B cell (primary cell): Measurements from ENCODE around the gene ZNF775. TPM values are rescaled to one million over a fixed set of nuclear protein-coding genes. Genes with fewer than 3 reads are reported as not detected.

ENCODE experiments used
- ATAC-seq: fragments of 200-7000 bp; cut with Tn5 transposase; one replicate; pipeline ENCODE4 v1.10.0; 2021; ENCODE audit warnings: low read depth, mild to moderate bottlenecking, moderate number of reproducible peaks, moderate library complexity
- CTCF ChIA-PET: fragments of 350-600 bp; sonication (Branson Sonifier 250); formaldehyde crosslinking; loops from one replicate; lab custom pipeline; 2021; ENCODE audit warnings: antibody characterized with exemption, inconsistent platforms; lab: Charles Lee
- POLR2A ChIA-PET: fragments of 350-600 bp; sonication (Branson Sonifier 250); formaldehyde crosslinking; loops from one replicate; lab custom pipeline; 2021; ENCODE audit warnings: antibody characterized with exemption; lab: Charles Lee
- DNase-seq: peaks from one replicate; pipeline ENCODE4 v3.0.0; 2013
- H2AFZ ChIP-seq: 2 replicates; pipeline ENCODE4 v1.6.1; 2012; ENCODE audit warnings: mild to moderate bottlenecking, low read depth, low read length; ENCODE audit not compliant: insufficient read depth, poor library complexity, severe bottlenecking
- H3K27ac ChIP-seq, 2 donors: 1 replicate in 1 of 2; 2 replicates in 1 of 2; pipeline ENCODE4 v1.5.1; 2012 to 2013; ENCODE audit warnings: low read length in 2 of 2, mild to moderate bottlenecking in 2 of 2, moderate library complexity in 1 of 2
- H3K27me3 ChIP-seq, 4 experiments: fragments of 200-600 bp in 1 of 4; sonication (generic) in 1 of 4; replicated peaks in 1 of 4; 1 replicate in 2 of 4; 2 replicates in 2 of 4; pipeline versions ENCODE4 v1.6.1 to v1.7.0; 2013 to 2016; ENCODE audit warnings: low read length in 3 of 4, mild to moderate bottlenecking in 2 of 4, mixed read lengths in 1 of 4, moderate library complexity in 1 of 4; ENCODE audit not compliant: insufficient read depth in 4 of 4, control insufficient read depth in 3 of 4; ENCODE audit errors: control extremely low read depth in 1 of 4
- H3K36me3 ChIP-seq, 2 experiments: replicated peaks in 1 of 2; 1 replicate in 1 of 2; 2 replicates in 1 of 2; pipeline versions ENCODE4 v1.6.1 to v1.7.1; 2013; ENCODE audit warnings: low read length in 1 of 2; ENCODE audit not compliant: insufficient read depth in 2 of 2, control insufficient read depth in 1 of 2; ENCODE audit errors: control extremely low read depth in 1 of 2, extremely low read depth in 1 of 2
- H3K4me1 ChIP-seq, 2 donors: fragments of 200-600 bp in 1 of 2; sonication (generic) in 1 of 2; 1 replicate in 1 of 2; 2 replicates in 1 of 2; pipeline versions ENCODE4 v1.5.1 to v1.6.1; 2013 to 2017; ENCODE audit warnings: low read length in 2 of 2; ENCODE audit not compliant: control insufficient read depth in 2 of 2, insufficient read depth in 2 of 2
- H3K4me2 ChIP-seq: replicated peaks from 2 replicates; pipeline ENCODE3; 2012; ENCODE audit warnings: mild to moderate bottlenecking, low read depth, low read length; ENCODE audit not compliant: poor library complexity, severe bottlenecking
- H3K4me3 ChIP-seq, 5 experiments: fragments of 200-600 bp in 1 of 5; sonication (generic) in 1 of 5; 1 replicate in 3 of 5; 2 replicates in 2 of 5; pipeline versions ENCODE4 v1.5.1 to v1.7.0; 2011 to 2016; ENCODE audit warnings: low read length in 4 of 5, mild to moderate bottlenecking in 4 of 5, low read depth in 2 of 5, control low read depth in 1 of 5, moderate library complexity in 1 of 5; ENCODE audit not compliant: insufficient read depth in 1 of 5; ENCODE audit errors: control extremely low read depth in 1 of 5, extremely low read depth in 1 of 5
- H3K79me2 ChIP-seq: fragments of 200-600 bp; sonication (generic); one replicate; pipeline ENCODE4 v1.6.0; 2016; ENCODE audit warnings: low read length; ENCODE audit not compliant: control insufficient read depth, insufficient read depth
- H3K9ac ChIP-seq: fragments of 200-600 bp; sonication (generic); 2 replicates; pipeline ENCODE4 v1.6.1; 2017; ENCODE audit warnings: mild to moderate bottlenecking, low read length, moderate library complexity
- H3K9me3 ChIP-seq, 3 donors: one replicate each; pipeline versions ENCODE4 v1.6.1 to v1.7.1; 2013; ENCODE audit warnings: low read length in 2 of 3; ENCODE audit not compliant: control insufficient read depth in 2 of 3, insufficient read depth in 1 of 3; ENCODE audit errors: control extremely low read depth in 1 of 3
- H4K20me1 ChIP-seq: 2 replicates; pipeline ENCODE4 v1.6.0; 2012; ENCODE audit warnings: mild to moderate bottlenecking, low read length; ENCODE audit not compliant: insufficient read depth, control insufficient read depth, poor library complexity, severe bottlenecking
- H3K27ac Mint-ChIP-seq: one replicate; pipeline ENCODE4 v1.8.0; 2021; ENCODE audit warnings: mixed read lengths
- H3K27me3 Mint-ChIP-seq: one replicate; pipeline ENCODE4 v1.8.0; 2021; ENCODE audit warnings: mixed read lengths
- H3K4me1 Mint-ChIP-seq: one replicate; pipeline ENCODE4 v1.8.0; 2021; ENCODE audit warnings: mixed read lengths
- H3K4me3 Mint-ChIP-seq: one replicate; pipeline ENCODE4 v1.8.0; 2021; ENCODE audit warnings: mixed read lengths
- H3K9me3 Mint-ChIP-seq: one replicate; pipeline ENCODE4 v1.8.0; 2022; ENCODE audit warnings: mixed read lengths; ENCODE audit not compliant: insufficient read depth
- EZH2 ChIP-seq: IDR thresholded peaks from 2 replicates; pipeline ENCODE4 v1.6.1; 2012; ENCODE audit warnings: borderline replicate concordance, low read depth, mild to moderate bottlenecking, moderate library complexity, low read length; ENCODE audit not compliant: insufficient read depth, poor library complexity, severe bottlenecking
- WGBS: methylation state at CpG from one replicate; pipeline ENCODE4 v1.1.5; 2013; ENCODE audit warnings: missing lambda C conversion rate; ENCODE audit not compliant: insufficient coverage; 5-methylcytosine and 5-hydroxymethylcytosine counted together
- intact Hi-C: fragments of 100-400 bp; cut with micrococcal nuclease; formaldehyde crosslinking; loops from one replicate; pipeline ENCODE4 v1.10.0; 2022
- polyA plus RNA-seq: library from polyadenylated mRNA; depleted of rRNA; stranded (reverse); fragments of >200 nt; gene quantifications from 2 replicates; pipeline ENCODE4 v1.2.3, GENCODE V29; 2012
- total RNA-seq, 2 donors: library from RNA; stranded (reverse); fragments of 120-200 nt in 1 of 2; gene quantifications; 1 replicate in 1 of 2; 2 replicates in 1 of 2; pipeline versions ENCODE4 v1.2.3 to v1.2.4, GENCODE V29; 2013 to 2022
- TF ChIP-seq, protein P1 (sequence below): fragments of 200-600 bp; IDR thresholded peaks from one replicate; pipeline ENCODE4 v1.8.0; 2022; ENCODE audit warnings: antibody characterized with exemption, mild to moderate bottlenecking

The ZNF775 gene
- total and polyA plus RNA-seq, 2 donors (not counting 1 experiment from before 2014, with no cell fraction given) = 4.2 to 12.1 TPM

DNA sequence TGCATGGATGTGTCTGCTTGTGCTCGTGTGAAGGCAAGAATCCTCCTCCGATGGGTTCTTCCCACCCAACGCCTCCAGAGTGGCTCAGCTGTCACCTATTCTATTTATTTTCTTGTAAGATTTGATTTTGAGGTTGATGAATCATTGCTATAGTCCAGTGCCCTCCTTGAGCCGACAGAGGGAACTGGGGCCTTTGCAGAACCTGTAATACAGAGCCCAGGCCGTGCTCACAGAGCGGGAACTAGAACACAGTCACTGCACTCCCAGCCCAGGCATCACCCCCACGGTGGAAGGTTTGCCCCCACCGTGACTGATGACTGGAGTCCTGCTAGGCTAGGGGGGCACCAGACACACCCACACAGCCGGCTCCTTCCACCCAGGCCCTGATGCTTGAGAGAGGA, 39.7 kb upstream of the ZNF775 start:
- H3K4me1 ChIP-seq = peaks cover 12 to 15% of the 10 kb centered on the region in 2 donors
- Mint-ChIP-seq H3K27ac (no peak overlapping the region), H3K27me3 (peaks cover 35% of the 10 kb centered on the region), H3K9me3 (peaks cover 4% of the 10 kb centered on the region), H3K4me3 (peak overlapping the region; percentile 45), H3K4me1 (peaks cover 20% of the 10 kb centered on the region)
- H3K4me2 ChIP-seq = no peak overlapping the region
- intact Hi-C loops = no loop called here
- no peak overlapping the region for H3K27ac ChIP-seq
- no peaks in the 10 kb centered on the region for H3K79me2 ChIP-seq
- H3K4me3 ChIP-seq = no peak overlapping the region
- ChIA-PET POLR2A (no interaction called here), CTCF (interaction anchor here (1.9 kb wide), 1 partner anchor 15 kb away, joined by 5 read pairs; no protein-coding TSS in a partner anchor)
- peaks cover 0 to 24% (median 10%) of the 10 kb centered on the region in 4 experiments for H3K27me3 ChIP-seq
- H2AFZ ChIP-seq = no peak overlapping the region
- DNase-seq (no peak), ATAC-seq (peak; percentile 72)
- no peaks in the 10 kb centered on the region for H4K20me1 ChIP-seq
- H3K9ac ChIP-seq = no peak overlapping the region
- no peak for TF ChIP-seq EZH2
- TF ChIP-seq, protein P1, sequence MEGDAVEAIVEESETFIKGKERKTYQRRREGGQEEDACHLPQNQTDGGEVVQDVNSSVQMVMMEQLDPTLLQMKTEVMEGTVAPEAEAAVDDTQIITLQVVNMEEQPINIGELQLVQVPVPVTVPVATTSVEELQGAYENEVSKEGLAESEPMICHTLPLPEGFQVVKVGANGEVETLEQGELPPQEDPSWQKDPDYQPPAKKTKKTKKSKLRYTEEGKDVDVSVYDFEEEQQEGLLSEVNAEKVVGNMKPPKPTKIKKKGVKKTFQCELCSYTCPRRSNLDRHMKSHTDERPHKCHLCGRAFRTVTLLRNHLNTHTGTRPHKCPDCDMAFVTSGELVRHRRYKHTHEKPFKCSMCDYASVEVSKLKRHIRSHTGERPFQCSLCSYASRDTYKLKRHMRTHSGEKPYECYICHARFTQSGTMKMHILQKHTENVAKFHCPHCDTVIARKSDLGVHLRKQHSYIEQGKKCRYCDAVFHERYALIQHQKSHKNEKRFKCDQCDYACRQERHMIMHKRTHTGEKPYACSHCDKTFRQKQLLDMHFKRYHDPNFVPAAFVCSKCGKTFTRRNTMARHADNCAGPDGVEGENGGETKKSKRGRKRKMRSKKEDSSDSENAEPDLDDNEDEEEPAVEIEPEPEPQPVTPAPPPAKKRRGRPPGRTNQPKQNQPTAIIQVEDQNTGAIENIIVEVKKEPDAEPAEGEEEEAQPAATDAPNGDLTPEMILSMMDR = no peak
- no peaks in the 10 kb centered on the region for H3K36me3 ChIP-seq
- H3K9me3 ChIP-seq = peaks cover 0 to 5% (median 4%) of the 10 kb centered on the region in 3 donors
- 38% methylated on average over 5 of the region's 9 CpGs for WGBS

DNA sequence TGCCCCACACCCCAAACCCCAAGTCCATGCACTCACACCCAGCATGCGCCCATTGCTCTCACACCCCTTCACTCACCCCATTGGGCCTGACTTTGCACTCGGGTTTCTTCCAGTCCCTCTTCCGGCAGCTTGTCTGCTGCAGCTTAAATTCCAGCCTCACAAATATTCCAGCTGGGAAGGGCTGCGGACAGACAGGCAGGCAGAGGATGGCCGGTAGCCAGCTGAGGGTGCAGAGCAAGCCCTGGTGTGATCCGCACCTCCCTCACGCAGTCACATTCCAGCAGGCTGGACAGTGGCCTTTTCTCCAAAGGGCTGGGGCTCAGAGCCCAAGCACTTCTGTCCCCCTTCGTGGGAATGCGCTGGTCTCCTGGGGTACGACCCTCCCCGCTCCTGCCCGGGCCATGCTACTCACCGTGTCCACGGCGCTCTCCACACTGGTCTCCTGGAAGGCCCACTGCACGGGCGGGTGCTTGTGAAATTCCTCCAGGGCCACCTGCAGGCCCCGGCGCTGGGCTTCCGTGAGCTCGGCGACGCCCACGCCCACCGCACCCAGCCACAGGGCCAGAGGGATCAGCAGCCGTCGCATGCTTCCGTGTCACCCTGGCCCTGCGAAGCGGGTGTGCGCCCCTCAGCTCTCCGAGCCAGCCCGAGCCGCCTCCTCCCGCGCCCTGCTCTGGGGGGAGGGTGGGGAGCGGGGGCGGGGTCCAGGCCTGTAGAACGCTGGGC, 38.9 kb upstream of the ZNF775 start:
- no peaks in the 10 kb centered on the region for H3K36me3 ChIP-seq
- peaks cover 20% of the 10 kb centered on the region for H3K4me1 Mint-ChIP-seq
- peak overlapping the region; percentile 45 for H3K4me3 Mint-ChIP-seq
- no peak for ATAC-seq
- no peak overlapping the region for H3K9ac ChIP-seq
- H3K4me2 ChIP-seq = peak overlapping the region; percentile 45
- H4K20me1 ChIP-seq = no peaks in the 10 kb centered on the region
- DNase-seq = no peak
- intact Hi-C loops = no loop called here
- no peaks in the 10 kb centered on the region for H3K79me2 ChIP-seq
- peaks cover 35% of the 10 kb centered on the region for H3K27me3 Mint-ChIP-seq
- H3K9me3 Mint-ChIP-seq = peaks cover 4% of the 10 kb centered on the region
- no peak overlapping the region for H2AFZ ChIP-seq
- POLR2A ChIA-PET = no interaction called here
- no peak overlapping the region for H3K4me3 ChIP-seq
- CTCF ChIA-PET = no interaction called here
- H3K4me1 ChIP-seq = peaks cover 12 to 15% of the 10 kb centered on the region in 2 donors
- H3K27me3 ChIP-seq = peaks cover 0 to 24% (median 10%) of the 10 kb centered on the region in 4 experiments
- TF ChIP-seq EZH2 = no peak
- TF ChIP-seq, protein P1 = no peak
- peaks cover 0 to 8% (median 7%) of the 10 kb centered on the region in 3 donors for H3K9me3 ChIP-seq
- H3K27ac ChIP-seq = no peak overlapping the region
- 54% methylated on average over 39 of the region's 39 CpGs for WGBS
- H3K27ac Mint-ChIP-seq = no peak overlapping the region
